Panc1 (cell line): Measurements from ENCODE around the gene NOC2L.
A peak's percentile ranks its signal among the peaks of the same experiment; 100 is the strongest.

Source experiments
- SIN3A ChIP-seq: IDR thresholded peaks from 2 replicates; pipeline ENCODE4 v1.6.1; 2012; ENCODE audit warnings: low read depth, mild to moderate bottlenecking, low read length, moderate library complexity, borderline replicate concordance; ENCODE audit not compliant: insufficient read depth
- TF ChIP-seq, protein P1 (sequence below): fragments of 450-650 bp; IDR thresholded peaks from 2 replicates; pipeline ENCODE4 v1.5.1; 2017; ENCODE audit warnings: mild to moderate bottlenecking

DNA sequence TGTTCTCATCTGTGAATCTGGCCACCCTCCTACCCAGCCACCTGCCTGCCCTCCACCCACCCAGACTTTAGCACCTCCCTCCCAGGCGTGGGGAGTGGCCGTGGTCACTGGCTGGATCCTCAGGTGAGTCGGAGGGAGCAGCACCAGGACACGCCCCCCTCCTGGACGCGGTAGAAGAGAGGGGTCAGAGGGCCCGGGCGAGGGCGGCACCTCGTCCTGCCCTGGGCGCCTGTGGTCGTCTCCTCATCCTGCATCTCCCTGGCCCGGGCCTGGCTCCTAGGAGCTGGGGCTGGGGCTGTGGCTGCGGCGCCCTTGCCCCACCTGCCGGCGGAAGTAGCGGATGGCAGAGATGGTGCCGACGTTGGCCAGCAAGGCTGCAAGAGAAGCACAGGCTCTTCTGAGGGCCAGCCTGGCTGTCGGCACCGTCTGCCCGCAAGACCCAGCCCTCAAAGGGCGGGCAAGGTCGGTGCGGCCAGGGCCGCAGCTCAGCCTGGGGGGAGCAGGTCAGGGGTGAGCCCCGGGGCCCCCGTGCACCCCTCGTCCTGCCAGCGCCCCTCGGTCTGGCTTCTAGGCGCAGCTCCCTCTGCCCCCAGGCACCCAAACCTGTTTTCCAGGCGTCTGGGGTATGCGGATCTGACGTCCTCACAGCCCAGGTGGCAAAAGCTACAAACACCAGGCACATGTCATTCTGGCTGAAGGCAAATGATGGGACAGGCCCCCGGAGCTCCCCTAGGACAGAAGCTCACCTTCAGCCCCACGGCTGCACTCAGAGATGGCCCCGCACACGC lies 17.0 kb upstream of the NOC2L start:
- TF ChIP-seq, protein P1, sequence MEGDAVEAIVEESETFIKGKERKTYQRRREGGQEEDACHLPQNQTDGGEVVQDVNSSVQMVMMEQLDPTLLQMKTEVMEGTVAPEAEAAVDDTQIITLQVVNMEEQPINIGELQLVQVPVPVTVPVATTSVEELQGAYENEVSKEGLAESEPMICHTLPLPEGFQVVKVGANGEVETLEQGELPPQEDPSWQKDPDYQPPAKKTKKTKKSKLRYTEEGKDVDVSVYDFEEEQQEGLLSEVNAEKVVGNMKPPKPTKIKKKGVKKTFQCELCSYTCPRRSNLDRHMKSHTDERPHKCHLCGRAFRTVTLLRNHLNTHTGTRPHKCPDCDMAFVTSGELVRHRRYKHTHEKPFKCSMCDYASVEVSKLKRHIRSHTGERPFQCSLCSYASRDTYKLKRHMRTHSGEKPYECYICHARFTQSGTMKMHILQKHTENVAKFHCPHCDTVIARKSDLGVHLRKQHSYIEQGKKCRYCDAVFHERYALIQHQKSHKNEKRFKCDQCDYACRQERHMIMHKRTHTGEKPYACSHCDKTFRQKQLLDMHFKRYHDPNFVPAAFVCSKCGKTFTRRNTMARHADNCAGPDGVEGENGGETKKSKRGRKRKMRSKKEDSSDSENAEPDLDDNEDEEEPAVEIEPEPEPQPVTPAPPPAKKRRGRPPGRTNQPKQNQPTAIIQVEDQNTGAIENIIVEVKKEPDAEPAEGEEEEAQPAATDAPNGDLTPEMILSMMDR: peak; percentile 94
- peak; percentile 75; the same call in 1 of the 2 replicates for TF ChIP-seq SIN3A
